Neural crest cell (in vitro differentiated cells): ENCODE results near the gene SNX5. TPM values are rescaled to one million over a fixed set of nuclear protein-coding genes. Genes with fewer than 3 reads are reported as not detected.

Experiments used
- DNase-seq: peaks from one replicate; pipeline ENCODE4 v3.0.0; 2021; ENCODE audit warnings: low read depth, mixed read lengths, low spot score
- H3K27ac Mint-ChIP-seq: one replicate; pipeline ENCODE4 v1.8.0; 2021; ENCODE audit warnings: mild to moderate bottlenecking, mixed read lengths; ENCODE audit not compliant: unreplicated experiment
- H3K27me3 Mint-ChIP-seq: 2 replicates; pipeline ENCODE4 v1.8.0; 2021; ENCODE audit warnings: low read depth, mild to moderate bottlenecking, mixed read lengths
- H3K36me3 Mint-ChIP-seq: 2 replicates; pipeline ENCODE4 v1.8.0; 2021; ENCODE audit warnings: low read depth, mild to moderate bottlenecking, mixed read lengths
- H3K4me1 Mint-ChIP-seq: 2 replicates; pipeline ENCODE4 v1.8.0; 2021; ENCODE audit warnings: mixed read lengths
- H3K4me3 Mint-ChIP-seq: one replicate; pipeline ENCODE4 v1.8.0; 2021; ENCODE audit warnings: mild to moderate bottlenecking, mixed read lengths
- H3K9me3 Mint-ChIP-seq: 2 replicates; pipeline ENCODE4 v1.8.0; 2021; ENCODE audit warnings: mixed read lengths
- total RNA-seq: library from RNA; stranded (reverse); gene quantifications from 2 replicates; pipeline ENCODE4 v1.2.1, GENCODE V29; 2021
- TF ChIP-seq, protein P1 (sequence below): fragments of 200-600 bp; sonication (generic); conservative IDR thresholded peaks from 2 replicates; pipeline ENCODE4 v1.5.0; 2021; ENCODE audit warnings: antibody characterized with exemption, mild to moderate bottlenecking

SNX5 gene
- total RNA-seq, 1 donor from 2014 or later = 116 TPM

DNA sequence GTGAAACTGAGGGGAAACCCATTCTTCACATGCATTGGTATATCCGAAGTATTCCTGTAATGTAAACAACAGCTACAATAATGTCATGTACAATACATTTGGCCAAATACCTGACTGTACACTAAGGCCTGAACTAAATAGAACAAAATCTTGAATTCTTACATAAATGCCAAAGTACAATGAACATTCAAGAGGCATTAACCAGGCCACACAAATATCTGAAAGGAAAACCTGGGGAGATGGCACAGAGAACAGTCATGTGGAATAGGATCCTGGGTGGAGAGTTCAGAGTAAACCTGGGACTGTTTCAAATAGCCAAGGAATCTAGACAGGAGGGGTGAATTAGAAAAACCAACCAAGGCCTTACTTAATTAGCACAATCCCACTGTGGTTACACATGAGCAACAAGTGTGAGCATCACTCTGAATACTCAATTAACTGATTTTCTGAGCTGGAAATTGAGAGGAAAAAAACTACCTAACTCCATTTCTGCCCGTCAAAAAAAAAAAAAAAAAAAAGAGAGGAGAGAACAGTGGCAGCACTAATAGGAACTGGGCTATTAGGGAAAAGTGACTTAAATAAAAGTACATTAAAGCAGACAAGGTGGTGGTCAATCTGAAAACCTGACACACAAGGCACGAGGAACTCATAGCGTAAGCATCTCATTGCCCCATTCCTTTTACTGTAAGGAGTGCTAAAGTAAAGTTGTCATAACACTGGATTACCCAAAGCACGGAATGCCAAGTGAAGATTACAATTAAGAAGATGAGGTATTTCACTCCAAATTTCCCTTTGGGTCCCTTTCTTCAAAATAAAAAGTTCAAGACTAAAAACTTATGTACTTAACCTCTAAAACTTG, 10.9 kb downstream of the SNX5 start:
- no peaks in the 10 kb centered on the region for H3K27me3 Mint-ChIP-seq
- TF ChIP-seq, protein P1, sequence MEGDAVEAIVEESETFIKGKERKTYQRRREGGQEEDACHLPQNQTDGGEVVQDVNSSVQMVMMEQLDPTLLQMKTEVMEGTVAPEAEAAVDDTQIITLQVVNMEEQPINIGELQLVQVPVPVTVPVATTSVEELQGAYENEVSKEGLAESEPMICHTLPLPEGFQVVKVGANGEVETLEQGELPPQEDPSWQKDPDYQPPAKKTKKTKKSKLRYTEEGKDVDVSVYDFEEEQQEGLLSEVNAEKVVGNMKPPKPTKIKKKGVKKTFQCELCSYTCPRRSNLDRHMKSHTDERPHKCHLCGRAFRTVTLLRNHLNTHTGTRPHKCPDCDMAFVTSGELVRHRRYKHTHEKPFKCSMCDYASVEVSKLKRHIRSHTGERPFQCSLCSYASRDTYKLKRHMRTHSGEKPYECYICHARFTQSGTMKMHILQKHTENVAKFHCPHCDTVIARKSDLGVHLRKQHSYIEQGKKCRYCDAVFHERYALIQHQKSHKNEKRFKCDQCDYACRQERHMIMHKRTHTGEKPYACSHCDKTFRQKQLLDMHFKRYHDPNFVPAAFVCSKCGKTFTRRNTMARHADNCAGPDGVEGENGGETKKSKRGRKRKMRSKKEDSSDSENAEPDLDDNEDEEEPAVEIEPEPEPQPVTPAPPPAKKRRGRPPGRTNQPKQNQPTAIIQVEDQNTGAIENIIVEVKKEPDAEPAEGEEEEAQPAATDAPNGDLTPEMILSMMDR = no peak
- H3K27ac Mint-ChIP-seq = peak overlapping the region; percentile 27
- H3K4me1 Mint-ChIP-seq = peaks cover 42% of the 10 kb centered on the region
- DNase-seq = no peak
- no peaks in the 10 kb centered on the region for H3K9me3 Mint-ChIP-seq
- H3K36me3 Mint-ChIP-seq = peaks cover 19% of the 10 kb centered on the region
- H3K4me3 Mint-ChIP-seq = no peak overlapping the region

GRCh38 chr20:17956099-17956685, 12.4 kb downstream of the SNX5 start:
- Mint-ChIP-seq H3K36me3 (peaks cover 24% of the 10 kb centered on the region), H3K9me3 (no peaks in the 10 kb centered on the region), H3K4me3 (no peak overlapping the region), H3K4me1 (peaks cover 28% of the 10 kb centered on the region), H3K27ac (no peak overlapping the region), H3K27me3 (no peaks in the 10 kb centered on the region)
- DNase-seq = no peak
- TF ChIP-seq, protein P1 = no peak

- H3K9me3 Mint-ChIP-seq = no peaks in the 10 kb centered on the region
- no peak overlapping the region for H3K27ac Mint-ChIP-seq
- H3K27me3 Mint-ChIP-seq = no peaks in the 10 kb centered on the region
- TF ChIP-seq, protein P1 = no peak
- peaks cover 28% of the 10 kb centered on the region for H3K36me3 Mint-ChIP-seq
- H3K4me1 Mint-ChIP-seq = peaks cover 20% of the 10 kb centered on the region
- H3K4me3 Mint-ChIP-seq = no peak overlapping the region
- DNase-seq = no peak
Measured at GRCh38 chr20:17955302-17955701, 13.3 kb downstream of the SNX5 start.

GRCh38 chr20:17953935-17954334, 14.7 kb downstream of the SNX5 start:
- peaks cover 38% of the 10 kb centered on the region for H3K36me3 Mint-ChIP-seq
- no peaks in the 10 kb centered on the region for H3K9me3 Mint-ChIP-seq
- H3K27me3 Mint-ChIP-seq = no peaks in the 10 kb centered on the region
- H3K4me1 Mint-ChIP-seq = peaks cover 11% of the 10 kb centered on the region
- TF ChIP-seq, protein P1 = no peak
- no peak overlapping the region for H3K4me3 Mint-ChIP-seq
- no peak overlapping the region for H3K27ac Mint-ChIP-seq
- no peak for DNase-seq

- Mint-ChIP-seq H3K27me3 (no peaks in the 10 kb centered on the region), H3K36me3 (peaks cover 42% of the 10 kb centered on the region), H3K9me3 (no peaks in the 10 kb centered on the region), H3K4me3 (no peak overlapping the region), H3K4me1 (peaks cover 6% of the 10 kb centered on the region), H3K27ac (no peak overlapping the region)
- TF ChIP-seq, protein P1 = no peak
- no peak for DNase-seq
Measured at GRCh38 chr20:17952692-17953684, 15.6 kb downstream of the SNX5 start.
